GM12801 (cell line): ENCODE results near the gene YBX3.

Experiments
- CTCF ChIP-seq: IDR thresholded peaks from one replicate; pipeline ENCODE4 v1.5.1; 2011; ENCODE audit warnings: control low read depth; ENCODE audit not compliant: insufficient read length; ENCODE audit errors: extremely low read depth

YBX3 gene

DNA sequence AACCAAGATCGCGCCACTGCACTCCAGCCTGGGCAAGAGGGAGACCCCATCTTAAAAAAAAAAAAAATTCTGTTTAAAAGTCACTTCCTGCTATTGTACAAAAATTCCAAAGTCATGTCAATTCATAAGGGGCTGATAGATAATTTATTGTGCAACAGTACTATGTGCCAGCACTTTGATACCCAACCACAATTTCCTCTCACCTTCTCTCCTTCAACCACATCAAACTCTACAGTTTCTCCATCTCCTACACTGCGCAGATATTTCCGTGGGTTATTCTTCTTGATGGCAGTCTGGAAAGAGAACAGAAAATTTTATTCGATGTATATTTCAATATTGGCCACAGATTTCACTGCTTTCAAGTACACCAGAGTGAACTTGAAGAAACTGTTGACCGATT is 7.6 kb downstream of the YBX3 start:
- TF ChIP-seq CTCF, result no peak

DNA sequence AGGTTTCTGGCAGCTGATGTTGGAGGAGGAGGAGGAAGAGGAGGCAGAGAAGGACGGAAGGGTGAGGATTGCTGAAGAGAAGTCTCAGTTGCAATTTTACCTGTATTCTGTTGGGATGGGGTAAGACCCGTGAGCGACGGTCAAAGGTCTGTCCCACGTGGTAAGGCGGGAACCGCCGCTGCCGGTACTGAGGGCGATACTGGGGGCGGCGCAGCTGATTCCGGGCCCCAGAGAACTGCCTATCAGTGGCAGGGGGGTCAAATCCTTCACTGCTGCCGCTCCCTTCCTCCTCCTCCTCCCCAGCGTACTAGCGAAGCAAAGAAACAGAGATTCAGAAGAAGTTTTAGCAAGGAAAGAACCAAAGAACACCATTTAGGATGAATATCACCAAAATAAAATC is 13.3 kb downstream of the YBX3 start:
- TF ChIP-seq CTCF, result no peak

GRCh38 chr12:10708862-10709261 is 14.3 kb downstream of the YBX3 start:
- TF ChIP-seq CTCF, result no peak

- TF ChIP-seq CTCF, result no peak
Measured at GRCh38 chr12:10705655-10706054, 17.5 kb downstream of the YBX3 start.

DNA sequence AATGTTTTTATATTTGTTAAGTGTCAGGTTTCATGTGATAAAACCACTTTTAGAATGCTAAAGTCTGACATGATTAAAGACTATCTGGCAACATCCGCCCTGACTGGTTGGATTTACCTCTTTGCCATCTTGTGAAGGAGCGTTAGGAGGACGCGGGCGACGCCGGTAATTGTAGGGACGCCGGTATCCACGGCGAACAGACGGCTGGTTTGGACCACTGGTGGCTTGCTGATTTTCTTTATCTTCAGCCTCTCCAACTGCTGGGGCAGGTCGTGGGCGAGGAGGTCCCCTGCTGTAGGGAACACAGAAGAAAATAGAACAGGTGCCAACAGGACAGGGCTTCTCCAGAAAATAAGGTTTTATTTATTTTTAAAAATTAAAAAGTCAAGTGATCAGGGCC is 21.3 kb downstream of the YBX3 start:
- TF ChIP-seq CTCF, result no peak

GRCh38 chr12:10701131-10701681 is 21.9 kb downstream of the YBX3 start:
- no peak for TF ChIP-seq CTCF

GRCh38 chr12:10700581-10700980 is 22.5 kb downstream of the YBX3 start:
- no peak for TF ChIP-seq CTCF

DNA sequence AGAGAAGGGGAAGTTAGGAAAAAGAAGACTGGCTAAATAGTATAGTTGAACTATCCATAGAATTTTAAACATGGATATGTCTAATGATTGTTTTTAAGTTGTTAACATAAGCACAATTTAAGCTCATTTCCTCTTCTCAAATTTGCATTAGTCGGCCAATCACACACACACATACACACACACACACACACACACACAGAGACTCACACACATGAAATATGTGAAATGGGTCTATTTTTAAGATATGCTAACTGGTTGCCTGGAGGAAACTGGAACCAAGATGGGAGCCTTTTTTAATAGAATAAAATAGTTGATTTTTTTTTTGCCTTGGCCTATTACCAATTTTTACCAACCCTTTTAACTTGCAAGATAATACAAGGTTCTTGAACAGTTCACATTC is 25.3 kb downstream of the YBX3 start:
- no peak for TF ChIP-seq CTCF
